Astrocyte of the spinal cord (primary cell): ENCODE results near the gene GPR160.

Experiments
- DNase-seq: peaks from one replicate; pipeline ENCODE4 v3.0.0; 2011; ENCODE audit warnings: low read depth, low spot score
- H3K4me3 ChIP-seq: 2 replicates; pipeline ENCODE4 v1.5.1; 2011; ENCODE audit warnings: low read depth, mild to moderate bottlenecking, low read length, moderate library complexity
- CTCF ChIP-seq: IDR thresholded peaks from 2 replicates; pipeline ENCODE4 v1.5.1; 2012; ENCODE audit warnings: low read depth, mild to moderate bottlenecking, low read length, inconsistent platforms
- in situ Hi-C: cut with HindIII; loops from 2 replicates; pipeline ENCODE4 v1.10.0; 2017; ENCODE audit warnings: low sequenced_read_pairs

The GPR160 gene

GRCh38 chr3:170043506-170043905, 5.7 kb downstream of the GPR160 start:
- no peak for TF ChIP-seq CTCF
- no peak for DNase-seq
- no peak overlapping the region for H3K4me3 ChIP-seq
- in situ Hi-C loops, result no loop called here

- in situ Hi-C loops, result no loop called here
- no peak for DNase-seq
- TF ChIP-seq CTCF, result no peak
- H3K4me3 ChIP-seq, result no peak overlapping the region
Observed at GRCh38 chr3:170044271-170044670, 6.5 kb downstream of the GPR160 start.

GRCh38 chr3:170044795-170045244, 7.0 kb downstream of the GPR160 start:
- DNase-seq, result no peak
- no peak overlapping the region for H3K4me3 ChIP-seq
- in situ Hi-C loops, result no loop called here
- TF ChIP-seq CTCF, result no peak

GRCh38 chr3:170046269-170047132, 8.7 kb downstream of the GPR160 start:
- DNase-seq, result no peak
- in situ Hi-C loops, result no loop called here
- no peak overlapping the region for H3K4me3 ChIP-seq
- no peak for TF ChIP-seq CTCF

GRCh38 chr3:170047133-170047404, 9.3 kb downstream of the GPR160 start:
- DNase-seq, result no peak
- H3K4me3 ChIP-seq, result no peak overlapping the region
- TF ChIP-seq CTCF, result no peak
- in situ Hi-C loops, result no loop called here

- no peak overlapping the region for H3K4me3 ChIP-seq
- DNase-seq, result no peak
- in situ Hi-C loops, result no loop called here
- no peak for TF ChIP-seq CTCF
Observed at GRCh38 chr3:170049146-170050000, 11.6 kb downstream of the GPR160 start.
